Measurements from ENCODE around the gene APMAP. TPM values are rescaled to one million over a fixed set of nuclear protein-coding genes. Genes with fewer than 3 reads are reported as not detected.
"Not testable (repeated sequence)": the region's sequence is repeated elsewhere in the genome, so short reads cannot be mapped to it uniquely, and the experiment has no call there.

APMAP gene
- total RNA-seq, 1 experiment from 2014 or later, result 67.8 TPM

DNA sequence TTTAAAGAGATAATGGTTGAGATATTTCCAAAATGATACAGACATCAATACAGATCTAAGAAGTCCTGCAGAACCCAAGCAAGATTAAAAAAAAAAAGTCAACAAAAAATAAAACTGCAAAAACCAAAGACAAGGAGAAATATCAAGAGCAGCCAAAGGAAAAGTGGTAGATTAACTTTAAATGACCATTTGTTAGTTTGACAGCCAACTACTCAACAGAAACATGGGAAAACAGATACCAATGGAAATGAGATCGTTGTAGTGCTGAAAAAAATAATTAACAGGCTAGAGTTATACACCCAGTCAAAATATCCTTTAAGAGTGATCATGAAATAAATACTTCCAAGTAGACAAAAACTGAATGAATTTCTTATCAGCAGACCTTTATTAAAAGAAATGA is 10.5 kb upstream of the APMAP start:
- Histone ChIP-seq H3K79me1 (ENCODE audit: insufficient read depth, low read depth, low read length, poor library complexity, severe bottlenecking) (no peaks in the 10 kb centered on the region), H3T11ph (ENCODE audit: low read length) (no peak overlapping the region), H2BK5ac (ENCODE audit: insufficient read length, low read length) (no peak overlapping the region), H3K79me2 (ENCODE audit: insufficient read depth, low read length) (no peaks in the 10 kb centered on the region), H3K14ac (ENCODE audit: insufficient read depth, low read length) (no peak overlapping the region), H2BK120ac (ENCODE audit: low read depth, low read length, poor library complexity, severe bottlenecking) (no peak overlapping the region), H2BK12ac (ENCODE audit: insufficient read length, low read depth, low read length) (no peak overlapping the region), H4K91ac (ENCODE audit: insufficient read length, low read depth, low read length) (no peak overlapping the region), H4K20me1 (ENCODE audit: control insufficient read depth, insufficient read depth, insufficient read length) (no peaks in the 10 kb centered on the region), H3K9me3 (ENCODE audit: control insufficient read depth, low read depth, low read length) (no peaks in the 10 kb centered on the region), H4K5ac (ENCODE audit: insufficient read length, low read depth, low read length) (no peak overlapping the region), H2AK5ac (ENCODE audit: insufficient read length, low read length) (no peak overlapping the region), H3K18ac (ENCODE audit: insufficient read length, low read depth, low read length) (no peak overlapping the region), H3K27me3 (ENCODE audit: insufficient read depth, low read length) (no peaks in the 10 kb centered on the region), H3K4me1 (ENCODE audit: insufficient read depth, low read length) (no peaks in the 10 kb centered on the region), H3K4me2 (ENCODE audit: insufficient read depth, insufficient read length, low read length) (no peak overlapping the region), H3K56ac (ENCODE audit: insufficient read length, low read depth, low read length) (no peak overlapping the region), H2BK20ac (ENCODE audit: low read depth, low read length, poor library complexity, severe bottlenecking) (no peak overlapping the region), H3K4ac (ENCODE audit: low read depth, low read length) (no peak overlapping the region), H3K27ac (ENCODE audit: insufficient read length, low read depth, low read length) (no peak overlapping the region), H2BK15ac (ENCODE audit: low read depth, low read length) (no peak overlapping the region), H3K23ac (ENCODE audit: insufficient read length, low read depth, low read length) (no peak overlapping the region), H3K9ac (ENCODE audit: extremely low read depth, insufficient read length, low read length) (no peak overlapping the region), H3K23me2 (ENCODE audit: insufficient read length, low read depth, low read length, poor library complexity, severe bottlenecking) (no peaks in the 10 kb centered on the region), H4K8ac (replicated peaks; ENCODE audit: insufficient read length, low read depth, low read length) (no peak overlapping the region), H2AFZ (ENCODE audit: low read length) (no peak overlapping the region)
- DNase-seq, result no peak
- no peak overlapping the region for H3K27ac Mint-ChIP-seq
- H3K36me3 Mint-ChIP-seq (ENCODE audit: insufficient read depth in 1 of 3, low read depth in 3 of 3), result no peaks in the 10 kb centered on the region
- no peak for TF ChIP-seq CTCF (conservative IDR thresholded peaks at IDR 0.05)
- H3K27me3 Mint-ChIP-seq (ENCODE audit: low read depth), result peaks cover 34% of the 10 kb centered on the region
- H3K4me1 Mint-ChIP-seq, result no peaks in the 10 kb centered on the region
- peaks cover 0 to 3% of the 10 kb centered on the region in 2 experiments; a peak in 2 of 5 replicates for H3K9me3 Mint-ChIP-seq
- no peak overlapping the region for H3K4me3 Mint-ChIP-seq
- WGBS (ENCODE audit: extremely low coverage, insufficient read length, low lambda C conversion rate), result no CpG with 5 or more reads among the region's 1 CpG

DNA sequence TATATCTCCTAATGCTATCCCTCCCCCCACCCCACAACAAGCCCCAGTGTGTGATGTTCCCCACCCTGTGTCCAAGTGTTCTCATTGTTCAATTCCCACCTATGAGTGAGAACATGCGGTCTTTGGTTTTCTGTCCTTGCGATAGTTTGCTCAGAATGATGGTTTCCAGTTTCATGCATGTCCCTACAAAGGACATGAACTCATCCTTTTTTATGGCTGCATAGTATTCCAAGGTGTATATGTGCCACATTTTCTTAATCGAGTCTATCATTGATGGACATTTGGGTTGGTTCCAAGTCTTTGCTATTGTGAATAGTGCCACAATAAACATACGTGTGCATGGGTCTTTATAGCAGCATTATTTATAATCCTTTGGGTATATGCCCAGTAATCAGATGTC is 8.8 kb upstream of the APMAP start:
- not testable (repeated sequence) for H2BK20ac ChIP-seq (ENCODE audit: low read depth, low read length, poor library complexity, severe bottlenecking); H4K91ac ChIP-seq (ENCODE audit: insufficient read length, low read depth, low read length); H4K20me1 ChIP-seq (ENCODE audit: control insufficient read depth, insufficient read depth, insufficient read length); H2BK5ac ChIP-seq (ENCODE audit: insufficient read length, low read length); H3K4me3 Mint-ChIP-seq; H2BK15ac ChIP-seq (ENCODE audit: low read depth, low read length); H4K8ac ChIP-seq (replicated peaks; ENCODE audit: insufficient read length, low read depth, low read length); H3K4me1 Mint-ChIP-seq; H3K27me3 ChIP-seq (ENCODE audit: insufficient read depth, low read length); H2AK5ac ChIP-seq (ENCODE audit: insufficient read length, low read length); H3K36me3 Mint-ChIP-seq (ENCODE audit: insufficient read depth in 1 of 3, low read depth in 3 of 3); H2AFZ ChIP-seq (ENCODE audit: low read length); H3K4me2 ChIP-seq (ENCODE audit: insufficient read depth, insufficient read length, low read length); H3K9me3 ChIP-seq (ENCODE audit: control insufficient read depth, low read depth, low read length); H3K27ac Mint-ChIP-seq; H3K27ac ChIP-seq (ENCODE audit: insufficient read length, low read depth, low read length); H3K18ac ChIP-seq (ENCODE audit: insufficient read length, low read depth, low read length); H3K4ac ChIP-seq (ENCODE audit: low read depth, low read length); H3K9ac ChIP-seq (ENCODE audit: extremely low read depth, insufficient read length, low read length); H3K23me2 ChIP-seq (ENCODE audit: insufficient read length, low read depth, low read length, poor library complexity, severe bottlenecking); H3T11ph ChIP-seq (ENCODE audit: low read length); H3K79me1 ChIP-seq (ENCODE audit: insufficient read depth, low read depth, low read length, poor library complexity, severe bottlenecking); DNase-seq; H3K79me2 ChIP-seq (ENCODE audit: insufficient read depth, low read length); H2BK120ac ChIP-seq (ENCODE audit: low read depth, low read length, poor library complexity, severe bottlenecking); H3K4me1 ChIP-seq (ENCODE audit: insufficient read depth, low read length); H4K5ac ChIP-seq (ENCODE audit: insufficient read length, low read depth, low read length); H3K14ac ChIP-seq (ENCODE audit: insufficient read depth, low read length); H3K9me3 Mint-ChIP-seq; H3K56ac ChIP-seq (ENCODE audit: insufficient read length, low read depth, low read length); H2BK12ac ChIP-seq (ENCODE audit: insufficient read length, low read depth, low read length); H3K23ac ChIP-seq (ENCODE audit: insufficient read length, low read depth, low read length)
- H3K27me3 Mint-ChIP-seq (ENCODE audit: low read depth), result peaks cover 48% of the 10 kb centered on the region
- no CpG with 5 or more reads among the region's 4 CpGs for WGBS (ENCODE audit: extremely low coverage, insufficient read length, low lambda C conversion rate)
